ENCODE data around the gene HK1. TPM values are rescaled to one million over a fixed set of nuclear protein-coding genes. Genes with fewer than 3 reads are reported as not detected.

Gene HK1
- total RNA-seq, 1 donor from 2014 or later = 65.6 TPM

DNA sequence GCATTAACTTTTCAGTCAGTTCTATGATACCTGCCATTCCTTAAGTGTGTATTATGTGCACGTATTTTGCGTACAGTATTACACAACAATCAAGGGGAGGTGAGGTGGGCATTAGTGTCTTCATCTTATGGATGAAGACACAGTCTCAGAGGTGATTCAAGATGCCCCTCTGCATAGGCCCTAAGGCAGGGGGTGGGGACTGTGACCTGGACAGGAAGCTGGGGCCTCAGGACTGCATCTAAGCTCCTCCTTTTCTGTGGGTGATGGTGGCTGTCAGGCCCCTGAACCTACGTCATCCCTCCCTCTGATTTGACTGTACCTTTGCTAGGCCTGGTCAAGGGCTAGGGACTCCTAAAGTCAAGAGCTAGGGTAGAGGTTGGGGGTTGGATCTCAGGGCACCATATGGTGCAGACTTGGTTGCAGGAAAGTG, 38.9 kb downstream of the HK1 start:
- no peak for TF ChIP-seq CTCF (IDR thresholded peaks at IDR 0.05; ENCODE audit: unreplicated experiment)

GRCh38 chr10:69317626-69318105, 39.4 kb downstream of the HK1 start:
- TF ChIP-seq CTCF (IDR thresholded peaks at IDR 0.05; ENCODE audit: unreplicated experiment) = no peak
- no peak for DNase-seq (ENCODE audit: low spot score in 2 of 2, unreplicated experiment in 2 of 2)
- H3K4me1 Mint-ChIP-seq = peaks cover 39% of the 10 kb centered on the region
- H3K9me3 Mint-ChIP-seq = no peaks in the 10 kb centered on the region
- no peaks in the 10 kb centered on the region for H3K27me3 Mint-ChIP-seq (ENCODE audit: low read depth)
- H3K36me3 Mint-ChIP-seq = no peaks in the 10 kb centered on the region
- H3K4me3 Mint-ChIP-seq = peak overlapping the region; percentile 95
- H3K27ac Mint-ChIP-seq = peak overlapping the region; percentile 79

More for the DNA sequence above, 38.9 kb downstream of the HK1 start:
- DNase-seq (ENCODE audit: low spot score in 2 of 2, unreplicated experiment in 2 of 2) = no peak
- peak overlapping the region; percentile 79 for H3K27ac Mint-ChIP-seq
- H3K4me1 Mint-ChIP-seq = peaks cover 41% of the 10 kb centered on the region
- peak overlapping the region; percentile 95 for H3K4me3 Mint-ChIP-seq
- no peaks in the 10 kb centered on the region for H3K36me3 Mint-ChIP-seq
- no peaks in the 10 kb centered on the region for H3K27me3 Mint-ChIP-seq (ENCODE audit: low read depth)
- no peaks in the 10 kb centered on the region for H3K9me3 Mint-ChIP-seq

DNA sequence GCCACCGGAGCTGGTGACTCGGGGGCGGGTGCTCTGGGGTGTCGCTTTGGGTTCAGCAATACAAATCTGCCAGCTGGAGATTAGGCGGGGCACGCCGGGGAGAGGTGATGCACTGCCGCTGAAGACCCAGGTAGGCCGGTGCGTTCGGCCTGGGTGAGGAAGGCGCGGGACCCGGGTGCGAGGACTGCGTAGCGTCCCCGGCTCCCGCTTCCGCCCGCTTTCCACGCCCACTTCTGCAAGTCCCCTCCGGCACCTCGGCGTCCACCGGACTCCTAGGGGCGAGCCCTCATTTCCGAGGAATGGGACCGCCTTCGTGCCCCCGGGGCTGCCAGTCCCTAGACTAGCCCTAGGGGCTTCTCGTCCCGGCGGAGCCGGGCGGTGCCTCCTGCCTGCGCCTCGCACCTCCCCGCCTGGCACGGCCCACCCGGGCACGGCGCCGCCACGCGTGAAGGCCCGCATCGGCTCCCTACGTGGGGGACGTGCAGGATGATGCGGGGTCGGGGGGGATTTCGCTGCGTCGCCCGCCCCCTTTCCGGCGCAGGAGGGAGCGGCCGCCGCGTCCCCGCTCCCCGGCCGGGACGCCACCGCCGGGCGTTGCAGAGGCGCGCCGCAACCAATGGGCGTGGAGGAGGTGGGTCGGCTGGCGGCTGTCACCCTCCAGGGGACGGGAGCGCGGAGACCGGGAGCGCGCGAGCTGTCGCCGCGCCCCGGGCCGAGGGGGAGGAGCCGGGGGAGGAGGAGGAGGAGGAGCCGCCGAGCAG, 40.0 kb downstream of the HK1 start:
- TF ChIP-seq CTCF (IDR thresholded peaks at IDR 0.05; ENCODE audit: unreplicated experiment) = no peak
- no peaks in the 10 kb centered on the region for H3K27me3 Mint-ChIP-seq (ENCODE audit: low read depth)
- peak overlapping the region; percentile 95 for H3K4me3 Mint-ChIP-seq
- H3K27ac Mint-ChIP-seq = peak overlapping the region; percentile 43
- H3K36me3 Mint-ChIP-seq = no peaks in the 10 kb centered on the region
- no peaks in the 10 kb centered on the region for H3K9me3 Mint-ChIP-seq
- peaks cover 37% of the 10 kb centered on the region for H3K4me1 Mint-ChIP-seq
- peak; percentile 82 to 90 for DNase-seq (ENCODE audit: low spot score in 2 of 2, unreplicated experiment in 2 of 2)

DNA sequence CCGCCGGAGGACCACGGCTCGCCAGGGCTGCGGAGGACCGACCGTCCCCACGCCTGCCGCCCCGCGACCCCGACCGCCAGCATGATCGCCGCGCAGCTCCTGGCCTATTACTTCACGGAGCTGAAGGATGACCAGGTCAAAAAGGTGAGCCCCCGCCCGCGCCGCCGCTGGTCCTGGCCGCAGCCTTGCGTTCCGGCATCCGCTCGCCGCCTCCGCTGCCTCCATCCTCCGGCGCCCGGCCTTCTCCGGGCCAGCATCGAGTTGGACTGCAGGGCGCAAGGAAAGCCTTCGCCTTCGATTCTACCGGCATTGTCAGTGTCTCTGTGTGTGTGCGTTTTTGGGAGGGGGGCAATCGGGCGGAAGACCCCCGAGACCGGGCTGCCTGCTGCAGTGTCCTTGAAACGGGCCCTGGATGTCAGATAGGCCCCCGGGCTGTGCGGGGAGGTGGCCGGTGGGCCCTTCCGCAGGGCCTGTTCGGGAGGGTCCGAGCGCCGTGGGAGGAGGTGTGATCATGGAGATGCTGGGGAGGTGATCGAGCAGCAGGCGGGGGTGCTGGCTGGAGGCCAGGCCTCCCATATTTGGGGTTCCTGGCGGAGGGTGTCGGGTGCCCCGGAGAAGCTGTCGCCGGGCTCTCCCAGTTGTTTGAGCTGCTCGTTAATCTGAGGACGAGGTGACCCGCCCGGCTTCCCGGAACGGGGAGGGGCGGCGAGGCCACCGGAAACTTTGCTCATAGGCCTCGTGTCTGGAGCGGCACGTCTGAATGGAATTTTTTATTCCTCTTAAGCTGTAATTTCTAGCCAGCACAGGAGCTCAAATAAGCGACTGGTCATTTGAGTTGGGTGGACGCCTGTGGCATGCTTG, 40.8 kb downstream of the HK1 start:
- peak in 1 of 2 experiments; percentile 72 for DNase-seq (ENCODE audit: low spot score in 2 of 2, unreplicated experiment in 2 of 2)
- H3K4me3 Mint-ChIP-seq = peak overlapping the region; percentile 95
- H3K9me3 Mint-ChIP-seq = no peaks in the 10 kb centered on the region
- TF ChIP-seq CTCF (IDR thresholded peaks at IDR 0.05; ENCODE audit: unreplicated experiment) = no peak
- H3K27ac Mint-ChIP-seq = peak overlapping the region; percentile 92
- no peaks in the 10 kb centered on the region for H3K27me3 Mint-ChIP-seq (ENCODE audit: low read depth)
- H3K36me3 Mint-ChIP-seq = no peaks in the 10 kb centered on the region
- peaks cover 37% of the 10 kb centered on the region for H3K4me1 Mint-ChIP-seq

DNA sequence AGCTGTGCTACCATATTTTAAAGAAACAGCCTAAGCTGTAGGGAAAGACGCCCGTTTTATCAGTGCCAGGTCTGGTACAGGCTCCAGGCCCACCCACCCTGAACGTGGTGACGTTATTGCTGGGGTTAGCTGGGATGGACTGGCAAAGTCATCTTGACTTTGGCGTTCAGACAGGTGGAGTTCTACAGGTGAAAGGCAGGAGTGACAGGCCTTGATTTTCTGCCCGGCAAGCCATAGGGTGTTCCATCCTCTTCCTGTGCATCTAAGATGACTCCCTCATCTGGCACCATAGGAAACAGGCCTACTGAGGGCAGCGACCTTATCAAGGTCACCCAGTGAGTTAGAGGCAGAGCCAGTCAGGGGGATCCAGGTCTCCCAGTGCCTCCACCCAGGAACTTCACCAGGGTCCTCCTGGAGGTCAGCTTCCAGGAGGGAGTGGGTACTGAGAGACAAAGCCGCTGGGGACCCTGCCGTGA, 41.6 kb downstream of the HK1 start:
- Mint-ChIP-seq H3K9me3 (no peaks in the 10 kb centered on the region), H3K4me3 (peak overlapping the region; percentile 95), H3K27ac (peak overlapping the region; percentile 92), H3K36me3 (no peaks in the 10 kb centered on the region), H3K4me1 (peaks cover 40% of the 10 kb centered on the region), H3K27me3 (ENCODE audit: low read depth) (no peaks in the 10 kb centered on the region)
- no peak for TF ChIP-seq CTCF (IDR thresholded peaks at IDR 0.05; ENCODE audit: unreplicated experiment)
- DNase-seq (ENCODE audit: low spot score in 2 of 2, unreplicated experiment in 2 of 2) = no peak
